H1 (cell line): ENCODE data around the gene NPIPB4. TPM values are rescaled to one million over a fixed set of nuclear protein-coding genes. Genes with fewer than 3 reads are reported as not detected.
"Not testable (repeated sequence)": the region's sequence is repeated elsewhere in the genome, so short reads cannot be mapped to it uniquely, and the experiment has no call there.

Experiments used
- CTCF ChIA-PET: fragments of 300-600 bp; sonication (Branson Sonifier 250); formaldehyde crosslinking; loops from one replicate; lab custom pipeline; 2021; ENCODE audit not compliant: partially characterized antibody; lab: Charles Lee
- POLR2A ChIA-PET: fragments of 300-600 bp; sonication (Branson Sonifier 250); formaldehyde crosslinking; loops from one replicate; lab custom pipeline; 2021; ENCODE audit warnings: inconsistent platforms; ENCODE audit not compliant: partially characterized antibody; lab: Charles Lee
- DNase-seq, 2 experiments: peaks; one replicate each; pipeline versions ENCODE4 v3.0.0 to v3.0.0-alpha.2; 2010 to 2022; ENCODE audit warnings: low spot score in 2 of 2, low read depth in 1 of 2, mixed read lengths in 1 of 2
- FAIRE-seq: peaks from 2 replicates; lab custom pipeline; 2011; peaks lifted over from hg19 to GRCh38; lab: Jason Lieb, UNC
- H2AFZ ChIP-seq: 2 replicates; pipeline ENCODE4 v1.8.1; 2012; ENCODE audit warnings: low read length, inconsistent platforms
- H2AK5ac ChIP-seq: 2 replicates; pipeline ENCODE4 v1.6.1; 2013; ENCODE audit warnings: low read depth, low read length
- H2BK120ac ChIP-seq: replicated peaks from 2 replicates; pipeline ENCODE3; 2013; ENCODE audit warnings: low read depth, low read length, inconsistent platforms
- H2BK12ac ChIP-seq: 2 replicates; pipeline ENCODE4 v1.6.1; 2013; ENCODE audit warnings: low read depth, low read length
- H2BK15ac ChIP-seq: 2 replicates; pipeline ENCODE4 v1.6.1; 2013; ENCODE audit warnings: low read length
- H2BK20ac ChIP-seq: 2 replicates; pipeline ENCODE4 v1.6.1; 2013; ENCODE audit warnings: low read length
- H2BK5ac ChIP-seq: 2 replicates; pipeline ENCODE4 v1.6.1; 2013; ENCODE audit warnings: low read depth, low read length
- H3K14ac ChIP-seq: 2 replicates; pipeline ENCODE4 v1.6.1; 2013; ENCODE audit warnings: inconsistent platforms; ENCODE audit not compliant: insufficient read length
- H3K18ac ChIP-seq: 2 replicates; pipeline ENCODE4 v1.6.1; 2013; ENCODE audit warnings: low read length; ENCODE audit errors: extremely low read depth
- H3K23ac ChIP-seq: 2 replicates; pipeline ENCODE4 v1.6.1; 2013; ENCODE audit warnings: inconsistent platforms; ENCODE audit not compliant: insufficient read length
- H3K23me2 ChIP-seq: 2 replicates; pipeline ENCODE4 v1.6.1; 2013; ENCODE audit warnings: low read depth, low read length
- H3K27ac ChIP-seq: 2 replicates; pipeline ENCODE4 v1.6.1; 2011; ENCODE audit warnings: low read depth, low read length, inconsistent platforms
- H3K27me3 ChIP-seq, 4 experiments: replicated peaks in 1 of 4; 1 replicate in 1 of 4; 2 replicates in 3 of 4; pipeline versions ENCODE4 v1.6.1 to v1.8.1; 2011 to 2013; ENCODE audit warnings: low read length in 3 of 4, mild to moderate bottlenecking in 3 of 4, inconsistent platforms in 2 of 4, mixed read lengths in 2 of 4, moderate library complexity in 1 of 4; ENCODE audit not compliant: control insufficient read depth in 3 of 4, insufficient read depth in 3 of 4; ENCODE audit errors: extremely low read depth in 1 of 4
- H3K36me3 ChIP-seq, 4 experiments: 2 replicates each; pipeline versions ENCODE4 v1.6.1 to v1.8.1; 2011 to 2013; ENCODE audit warnings: mild to moderate bottlenecking in 4 of 4, low read length in 3 of 4, moderate library complexity in 2 of 4, control low read depth in 1 of 4, inconsistent platforms in 1 of 4; ENCODE audit not compliant: insufficient read depth in 4 of 4, control insufficient read depth in 2 of 4
- H3K4ac ChIP-seq: replicated peaks from 2 replicates; pipeline ENCODE3; 2013; ENCODE audit warnings: low read length, low read depth, mixed read lengths, inconsistent platforms; ENCODE audit not compliant: insufficient read length
- H3K4me1 ChIP-seq, 4 experiments: replicated peaks in 1 of 4; 1 replicate in 1 of 4; 2 replicates in 3 of 4; pipeline versions ENCODE4 v1.6.1 to v1.8.1; 2011 to 2013; ENCODE audit warnings: low read length in 3 of 4, inconsistent platforms in 2 of 4, mixed read lengths in 1 of 4; ENCODE audit not compliant: insufficient read depth in 4 of 4, control insufficient read depth in 3 of 4
- H3K4me2 ChIP-seq, 2 experiments: 2 replicates each; pipeline versions ENCODE4 v1.6.1 to v1.8.1; 2011 to 2013; ENCODE audit warnings: low read depth in 2 of 2, low read length in 2 of 2, control low read depth in 1 of 2, inconsistent platforms in 1 of 2, mild to moderate bottlenecking in 1 of 2; ENCODE audit not compliant: insufficient read depth in 1 of 2
- H3K4me3 ChIP-seq, 4 experiments: fragments of 200-600, 300-600 bp in 1 of 4; sonication (generic), shearing (Covaris generic), sonication (Bioruptor Twin) in 1 of 4; 2 replicates each; pipeline versions ENCODE4 v1.5.1 to v1.8.1; 2011 to 2016; ENCODE audit warnings: low read length in 4 of 4, low read depth in 3 of 4, control low read depth in 2 of 4, inconsistent platforms in 2 of 4, mild to moderate bottlenecking in 2 of 4, mixed read lengths in 1 of 4, moderate library complexity in 1 of 4; ENCODE audit not compliant: insufficient read depth in 2 of 4; ENCODE audit errors: extremely low read depth in 1 of 4
- H3K56ac ChIP-seq: replicated peaks from 2 replicates; pipeline ENCODE3; 2013; ENCODE audit warnings: low read depth, mild to moderate bottlenecking, mixed read lengths, low read length, inconsistent platforms; ENCODE audit not compliant: insufficient read length
- H3K79me1 ChIP-seq: 2 replicates; pipeline ENCODE4 v1.6.1; 2013; ENCODE audit warnings: low read depth, low read length, control low read depth
- H3K79me2 ChIP-seq, 2 experiments: 2 replicates each; pipeline versions ENCODE4 v1.6.1 to v1.8.1; 2012 to 2013; ENCODE audit warnings: low read length in 2 of 2, mild to moderate bottlenecking in 2 of 2, inconsistent platforms in 1 of 2; ENCODE audit not compliant: insufficient read depth in 2 of 2, control insufficient read depth in 1 of 2
- H3K9ac ChIP-seq, 4 experiments: replicated peaks in 1 of 4; 1 replicate in 1 of 4; 2 replicates in 3 of 4; pipeline versions ENCODE4 v1.6.1 to v1.8.1; 2011 to 2013; ENCODE audit warnings: low read depth in 3 of 4, low read length in 3 of 4, control low read depth in 2 of 4, mild to moderate bottlenecking in 2 of 4, moderate library complexity in 2 of 4, inconsistent platforms in 1 of 4; ENCODE audit errors: extremely low read depth in 1 of 4
- H3K9me3 ChIP-seq, 2 experiments: 2 replicates each; pipeline versions ENCODE4 v1.6.1 to v1.8.1; 2012 to 2013; ENCODE audit warnings: mild to moderate bottlenecking in 2 of 2, moderate library complexity in 2 of 2, control low read depth in 1 of 2, inconsistent platforms in 1 of 2, low read depth in 1 of 2, low read length in 1 of 2, mixed read lengths in 1 of 2; ENCODE audit not compliant: insufficient read depth in 2 of 2
- H4K20me1 ChIP-seq, 2 experiments: replicated peaks in 1 of 2; 2 replicates each; pipeline versions ENCODE3 to v1.8.1; 2011 to 2013; ENCODE audit warnings: inconsistent platforms in 2 of 2, low read length in 2 of 2, mild to moderate bottlenecking in 1 of 2; ENCODE audit not compliant: insufficient read depth in 2 of 2, control insufficient read depth in 1 of 2
- H4K5ac ChIP-seq: 2 replicates; pipeline ENCODE4 v1.6.1; 2013; ENCODE audit warnings: low read length, low read depth, mixed read lengths, inconsistent platforms; ENCODE audit not compliant: insufficient read length
- H4K8ac ChIP-seq: 2 replicates; pipeline ENCODE4 v1.8.0; 2013; ENCODE audit warnings: mild to moderate bottlenecking, moderate library complexity, low read length, inconsistent platforms; ENCODE audit not compliant: insufficient read depth; ENCODE audit errors: extremely low read depth
- H4K91ac ChIP-seq: replicated peaks from 2 replicates; pipeline ENCODE3; 2013; ENCODE audit warnings: low read length, mixed read lengths, inconsistent platforms; ENCODE audit not compliant: insufficient read length
- WGBS, 2 experiments: shearing (Covaris generic) in 1 of 2; methylation state at CpG; one replicate each; pipeline versions ENCODE4 v1.1.6 to v1.1.7; 2013 to 2015; ENCODE audit warnings: low lambda C conversion rate in 2 of 2, mixed read lengths in 2 of 2, inconsistent platforms in 1 of 2, low coverage in 1 of 2, missing lambda C conversion rate in 1 of 2; ENCODE audit not compliant: insufficient replicate concordance in 2 of 2, insufficient coverage in 1 of 2, insufficient read length in 1 of 2; ENCODE audit errors: extremely low coverage in 1 of 2, missing lambda C conversion rate in 1 of 2; 5-methylcytosine and 5-hydroxymethylcytosine counted together
- polyA plus RNA-seq, 7 experiments: library from polyadenylated mRNA; depleted of rRNA in 3 of 7; stranded (reverse) in 5 of 7; unstranded in 2 of 7; fragments of >200 nt in 5 of 7; fragments of 200-250 nt in 2 of 7; gene quantifications; 1 replicate in 5 of 7; 2 replicates in 1 of 7; 4 replicates in 1 of 7; pipeline versions ENCODE4 v1.2.1 to v1.2.3, GENCODE V29; 2011 to 2013; ENCODE audit warnings: missing spikeins in 2 of 7, mixed read lengths in 2 of 7
- total RNA-seq: library from RNA; stranded (reverse); fragmentation: NEBNext Ultra II Directional; extraction: Animal tissue kit (Norgen Biotek cat#: 25700); gene quantifications from 2 replicates; pipeline ENCODE4 v1.2.1, GENCODE V29; 2021

Gene NPIPB4
- total and polyA plus RNA-seq, 2 of the 8 experiments (the other 6 are each of a cell fraction or from before 2014, with no cell fraction given): 27.7 to 101 TPM

DNA sequence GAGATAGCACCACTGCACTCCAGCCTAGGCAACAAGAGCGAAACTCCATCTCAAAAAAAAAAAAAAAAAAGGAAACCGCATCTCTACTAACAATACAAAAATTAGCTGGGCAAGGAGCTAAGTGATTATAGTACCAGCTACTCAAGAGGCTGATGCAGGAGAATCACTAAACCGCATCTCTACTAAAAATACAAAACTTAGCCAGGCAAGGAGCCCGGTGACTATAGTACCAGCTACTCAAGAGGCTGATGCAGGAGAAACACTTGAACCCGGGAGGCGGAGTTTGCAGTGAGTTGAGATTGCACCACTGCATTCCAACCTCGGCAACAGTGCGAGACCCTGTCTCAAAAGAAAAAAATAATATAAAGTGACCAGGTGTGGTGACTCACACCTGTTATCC, 27.6 kb downstream of the NPIPB4 start:
- H2AFZ ChIP-seq, H3K4ac ChIP-seq, H2BK20ac ChIP-seq, H3K79me2 ChIP-seq, CTCF ChIA-PET, H3K18ac ChIP-seq, H3K27me3 ChIP-seq, H3K79me1 ChIP-seq, H2BK15ac ChIP-seq, H3K27ac ChIP-seq, H2BK120ac ChIP-seq, FAIRE-seq, H3K56ac ChIP-seq, H2BK5ac ChIP-seq, H4K5ac ChIP-seq, H3K9me3 ChIP-seq, H3K4me3 ChIP-seq, H4K91ac ChIP-seq, H3K23me2 ChIP-seq, H2AK5ac ChIP-seq, H4K20me1 ChIP-seq, H3K9ac ChIP-seq, H3K14ac ChIP-seq, H4K8ac ChIP-seq, H3K4me1 ChIP-seq, POLR2A ChIA-PET, DNase-seq, H3K36me3 ChIP-seq, H3K4me2 ChIP-seq, H3K23ac ChIP-seq, H2BK12ac ChIP-seq: not testable (repeated sequence)
- 94% methylated on average over 6 of the region's 8 CpGs; no CpG with 5 or more reads in 1 of the 2 experiments for WGBS, 2 experiments

DNA sequence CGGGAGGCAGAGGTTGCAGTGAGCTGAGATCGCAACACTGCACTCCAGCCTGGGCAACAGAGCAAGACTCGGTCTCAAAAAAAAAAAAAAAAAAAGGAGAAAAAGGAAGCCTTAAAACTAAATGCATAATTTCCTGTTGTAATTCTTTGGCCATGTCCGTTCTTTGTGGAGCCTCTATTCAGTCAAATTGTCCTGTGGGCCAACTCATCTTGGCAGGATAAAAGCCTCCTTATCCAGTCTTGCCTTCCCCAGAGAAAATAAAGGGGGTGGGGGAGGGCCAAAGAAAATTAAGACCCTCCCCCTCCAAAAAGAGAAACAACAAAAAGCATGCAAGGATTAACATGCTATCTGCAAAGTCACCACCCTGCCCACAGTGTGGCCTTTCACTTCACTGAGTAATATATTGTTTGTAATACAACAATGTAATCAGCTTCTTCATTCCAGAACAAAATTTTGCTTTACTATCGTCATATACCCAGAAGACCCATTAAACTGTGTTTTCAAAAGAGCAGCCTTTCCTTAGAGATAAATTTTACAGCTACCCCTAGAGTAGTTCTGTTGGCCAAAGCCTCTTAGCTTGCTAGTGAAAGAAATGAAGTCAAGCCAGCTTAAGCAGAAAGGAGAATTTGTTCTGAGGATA, 31.4 kb downstream of the NPIPB4 start:
- H3K27ac ChIP-seq, H3K23me2 ChIP-seq, H4K91ac ChIP-seq, H3K9me3 ChIP-seq, H2AK5ac ChIP-seq, FAIRE-seq, CTCF ChIA-PET, H2BK20ac ChIP-seq, H3K56ac ChIP-seq, H3K23ac ChIP-seq, H4K5ac ChIP-seq, POLR2A ChIA-PET, H3K9ac ChIP-seq, H3K4me3 ChIP-seq, H3K14ac ChIP-seq, H3K4me1 ChIP-seq, DNase-seq, H3K4me2 ChIP-seq, H2BK120ac ChIP-seq, H3K27me3 ChIP-seq, H2BK5ac ChIP-seq, H2AFZ ChIP-seq, H3K79me1 ChIP-seq, H3K79me2 ChIP-seq, H3K4ac ChIP-seq, H2BK12ac ChIP-seq, H3K36me3 ChIP-seq, H4K20me1 ChIP-seq, H4K8ac ChIP-seq, H3K18ac ChIP-seq, H2BK15ac ChIP-seq: not testable (repeated sequence)
- 87% methylated on average over 3 of the region's 5 CpGs; no CpG with 5 or more reads in 1 of the 2 experiments for WGBS, 2 experiments
